Measurements from ENCODE around the gene LIPC.

Gene LIPC

GRCh38 chr15:58486062-58486461 is 54.3 kb downstream of the LIPC start:
- TF ChIP-seq CTCF (IDR thresholded peaks at IDR 0.05) = no peak
- Histone ChIP-seq H3K4me3 (no peak overlapping the region), H3K27ac (no peak overlapping the region)
- no peak for DNase-seq (ENCODE audit: low spot score)

GRCh38 chr15:58486564-58486963 is 54.8 kb downstream of the LIPC start:
- Histone ChIP-seq H3K27ac (no peak overlapping the region), H3K4me3 (no peak overlapping the region)
- DNase-seq (ENCODE audit: low spot score) = no peak
- no peak for TF ChIP-seq CTCF (IDR thresholded peaks at IDR 0.05)

- no peak for TF ChIP-seq CTCF (IDR thresholded peaks at IDR 0.05)
- DNase-seq (ENCODE audit: low spot score) = no peak
- Histone ChIP-seq H3K27ac (no peak overlapping the region), H3K4me3 (no peak overlapping the region)
Measured at GRCh38 chr15:58487041-58487723, 55.4 kb downstream of the LIPC start.

GRCh38 chr15:58487724-58488120 is 55.9 kb downstream of the LIPC start:
- Histone ChIP-seq H3K27ac (no peak overlapping the region), H3K4me3 (no peak overlapping the region)
- TF ChIP-seq CTCF (IDR thresholded peaks at IDR 0.05) = no peak
- no peak for DNase-seq (ENCODE audit: low spot score)

- Histone ChIP-seq H3K27ac (no peak overlapping the region), H3K4me3 (no peak overlapping the region)
- TF ChIP-seq CTCF (IDR thresholded peaks at IDR 0.05) = no peak
- no peak for DNase-seq (ENCODE audit: low spot score)
Measured at GRCh38 chr15:58489289-58490085, 57.7 kb downstream of the LIPC start.

- no peak for TF ChIP-seq CTCF (IDR thresholded peaks at IDR 0.05)
- Histone ChIP-seq H3K4me3 (no peak overlapping the region), H3K27ac (no peak overlapping the region)
- DNase-seq (ENCODE audit: low spot score) = no peak
Measured at GRCh38 chr15:58490086-58490887, 58.5 kb downstream of the LIPC start.
